ENCODE measurements around the gene NFIX.

DNA sequence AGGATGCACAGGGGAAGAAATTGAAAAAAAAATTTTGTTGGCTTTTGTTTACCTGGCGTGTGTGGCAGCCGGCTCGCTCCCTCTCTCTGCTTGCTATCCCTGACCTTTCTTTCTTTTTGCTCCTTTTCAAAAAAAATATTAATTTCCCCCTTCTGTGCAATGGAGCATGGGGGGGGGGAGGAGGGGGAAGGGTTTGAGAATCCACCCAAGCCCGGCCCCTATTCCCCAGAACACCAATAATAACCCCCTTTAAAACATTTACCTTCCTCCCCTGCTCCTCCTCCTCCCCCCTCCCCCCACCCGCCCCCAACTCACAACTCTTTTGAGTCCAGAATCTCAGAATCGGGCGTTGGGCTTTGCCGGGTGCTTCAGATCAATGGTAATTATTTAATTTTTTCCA is 28.4 kb downstream of the NFIX start:
- no peak for TF ChIP-seq EZH2 (IDR thresholded peaks at IDR 0.05; ENCODE audit: low read length)
- TF ChIP-seq, protein P1, sequence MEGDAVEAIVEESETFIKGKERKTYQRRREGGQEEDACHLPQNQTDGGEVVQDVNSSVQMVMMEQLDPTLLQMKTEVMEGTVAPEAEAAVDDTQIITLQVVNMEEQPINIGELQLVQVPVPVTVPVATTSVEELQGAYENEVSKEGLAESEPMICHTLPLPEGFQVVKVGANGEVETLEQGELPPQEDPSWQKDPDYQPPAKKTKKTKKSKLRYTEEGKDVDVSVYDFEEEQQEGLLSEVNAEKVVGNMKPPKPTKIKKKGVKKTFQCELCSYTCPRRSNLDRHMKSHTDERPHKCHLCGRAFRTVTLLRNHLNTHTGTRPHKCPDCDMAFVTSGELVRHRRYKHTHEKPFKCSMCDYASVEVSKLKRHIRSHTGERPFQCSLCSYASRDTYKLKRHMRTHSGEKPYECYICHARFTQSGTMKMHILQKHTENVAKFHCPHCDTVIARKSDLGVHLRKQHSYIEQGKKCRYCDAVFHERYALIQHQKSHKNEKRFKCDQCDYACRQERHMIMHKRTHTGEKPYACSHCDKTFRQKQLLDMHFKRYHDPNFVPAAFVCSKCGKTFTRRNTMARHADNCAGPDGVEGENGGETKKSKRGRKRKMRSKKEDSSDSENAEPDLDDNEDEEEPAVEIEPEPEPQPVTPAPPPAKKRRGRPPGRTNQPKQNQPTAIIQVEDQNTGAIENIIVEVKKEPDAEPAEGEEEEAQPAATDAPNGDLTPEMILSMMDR (optimal IDR thresholded peaks at IDR 0.05 in 1 of 3, IDR thresholded peaks at IDR 0.05 in 1 of 3, conservative IDR thresholded peaks at IDR 0.05 in 1 of 3; ENCODE audit: extremely low read depth in 1 of 3, insufficient read depth in 2 of 3, low read length in 3 of 3) = no peak
